Measurements from ENCODE around the gene RSPO3. TPM values are rescaled to one million over a fixed set of nuclear protein-coding genes. Genes with fewer than 3 reads are reported as not detected.

RSPO3 gene
- total RNA-seq, 1 experiment from 2014 or later: not detected

DNA sequence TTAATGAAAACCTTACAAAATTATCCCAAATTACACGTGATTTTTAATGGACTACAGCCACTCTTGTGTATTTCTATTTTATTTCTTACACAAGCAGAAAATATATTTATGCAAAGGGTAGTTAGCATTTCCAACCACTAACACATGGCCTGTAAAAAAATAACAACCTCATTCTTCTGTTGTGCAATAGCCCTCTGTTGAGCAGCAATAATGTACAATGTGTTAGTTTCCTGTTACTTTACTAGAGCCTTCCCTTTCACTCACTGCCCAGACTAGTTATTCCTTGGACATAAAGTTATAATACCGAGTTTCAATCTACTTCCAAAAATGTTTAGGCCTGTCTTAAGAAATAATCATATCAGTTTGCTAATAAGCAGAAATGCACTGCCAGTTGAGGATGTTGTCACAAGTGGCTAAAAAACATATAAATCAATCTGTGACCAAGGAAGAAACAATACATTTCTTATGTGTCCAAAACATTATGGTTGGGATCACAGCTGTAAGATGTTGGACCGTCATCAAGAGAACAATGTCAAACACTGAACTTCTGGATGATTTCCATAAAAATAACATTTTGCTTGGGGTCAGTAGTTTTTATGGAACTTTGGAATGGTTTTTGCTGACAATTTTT is 74.6 kb downstream of the RSPO3 start:
- no peaks in the 10 kb centered on the region for H3K79me2 ChIP-seq (ENCODE audit: insufficient read depth, low read length)
- TF ChIP-seq ELF1 (IDR thresholded peaks at IDR 0.05; ENCODE audit: borderline replicate concordance, low read depth) (no peak), RAD21 (IDR thresholded peaks at IDR 0.05; ENCODE audit: low read depth) (no peak), EZH2 (IDR thresholded peaks at IDR 0.05) (no peak), JUND (IDR thresholded peaks at IDR 0.05) (no peak), TCF7L2 (IDR thresholded peaks at IDR 0.05; ENCODE audit: borderline replicate concordance, extremely low read depth, insufficient read depth, insufficient read length) (no peak), POLR2A (IDR thresholded peaks at IDR 0.05; ENCODE audit: borderline replicate concordance, extremely low read depth, insufficient read depth, insufficient read length) (no peak), SP1 (IDR thresholded peaks at IDR 0.05; ENCODE audit: low read depth) (no peak), SIN3A (IDR thresholded peaks at IDR 0.05; ENCODE audit: low read depth) (no peak), ZNF274 (IDR thresholded peaks at IDR 0.05; ENCODE audit: low read depth, low read length) (no peak), EGR1 (IDR thresholded peaks at IDR 0.05; ENCODE audit: low read depth) (no peak), SRF (IDR thresholded peaks at IDR 0.05; ENCODE audit: low read depth) (no peak), ZFX (IDR thresholded peaks at IDR 0.05) (no peak), POLR2AphosphoS5 (IDR thresholded peaks at IDR 0.05; ENCODE audit: low read depth, low read length) (no peak), CBX3 (IDR thresholded peaks at IDR 0.05; ENCODE audit: low read depth) (no peak), EZH2phosphoT487 (IDR thresholded peaks at IDR 0.05; ENCODE audit: borderline replicate concordance) (no peak)
- TF ChIP-seq, protein P1, sequence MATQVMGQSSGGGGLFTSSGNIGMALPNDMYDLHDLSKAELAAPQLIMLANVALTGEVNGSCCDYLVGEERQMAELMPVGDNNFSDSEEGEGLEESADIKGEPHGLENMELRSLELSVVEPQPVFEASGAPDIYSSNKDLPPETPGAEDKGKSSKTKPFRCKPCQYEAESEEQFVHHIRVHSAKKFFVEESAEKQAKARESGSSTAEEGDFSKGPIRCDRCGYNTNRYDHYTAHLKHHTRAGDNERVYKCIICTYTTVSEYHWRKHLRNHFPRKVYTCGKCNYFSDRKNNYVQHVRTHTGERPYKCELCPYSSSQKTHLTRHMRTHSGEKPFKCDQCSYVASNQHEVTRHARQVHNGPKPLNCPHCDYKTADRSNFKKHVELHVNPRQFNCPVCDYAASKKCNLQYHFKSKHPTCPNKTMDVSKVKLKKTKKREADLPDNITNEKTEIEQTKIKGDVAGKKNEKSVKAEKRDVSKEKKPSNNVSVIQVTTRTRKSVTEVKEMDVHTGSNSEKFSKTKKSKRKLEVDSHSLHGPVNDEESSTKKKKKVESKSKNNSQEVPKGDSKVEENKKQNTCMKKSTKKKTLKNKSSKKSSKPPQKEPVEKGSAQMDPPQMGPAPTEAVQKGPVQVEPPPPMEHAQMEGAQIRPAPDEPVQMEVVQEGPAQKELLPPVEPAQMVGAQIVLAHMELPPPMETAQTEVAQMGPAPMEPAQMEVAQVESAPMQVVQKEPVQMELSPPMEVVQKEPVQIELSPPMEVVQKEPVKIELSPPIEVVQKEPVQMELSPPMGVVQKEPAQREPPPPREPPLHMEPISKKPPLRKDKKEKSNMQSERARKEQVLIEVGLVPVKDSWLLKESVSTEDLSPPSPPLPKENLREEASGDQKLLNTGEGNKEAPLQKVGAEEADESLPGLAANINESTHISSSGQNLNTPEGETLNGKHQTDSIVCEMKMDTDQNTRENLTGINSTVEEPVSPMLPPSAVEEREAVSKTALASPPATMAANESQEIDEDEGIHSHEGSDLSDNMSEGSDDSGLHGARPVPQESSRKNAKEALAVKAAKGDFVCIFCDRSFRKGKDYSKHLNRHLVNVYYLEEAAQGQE (IDR thresholded peaks at IDR 0.05; ENCODE audit: low read depth): no peak
- TF ChIP-seq, protein P2, sequence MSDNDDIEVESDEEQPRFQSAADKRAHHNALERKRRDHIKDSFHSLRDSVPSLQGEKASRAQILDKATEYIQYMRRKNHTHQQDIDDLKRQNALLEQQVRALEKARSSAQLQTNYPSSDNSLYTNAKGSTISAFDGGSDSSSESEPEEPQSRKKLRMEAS (IDR thresholded peaks at IDR 0.05): no peak
- TF ChIP-seq, protein P3, sequence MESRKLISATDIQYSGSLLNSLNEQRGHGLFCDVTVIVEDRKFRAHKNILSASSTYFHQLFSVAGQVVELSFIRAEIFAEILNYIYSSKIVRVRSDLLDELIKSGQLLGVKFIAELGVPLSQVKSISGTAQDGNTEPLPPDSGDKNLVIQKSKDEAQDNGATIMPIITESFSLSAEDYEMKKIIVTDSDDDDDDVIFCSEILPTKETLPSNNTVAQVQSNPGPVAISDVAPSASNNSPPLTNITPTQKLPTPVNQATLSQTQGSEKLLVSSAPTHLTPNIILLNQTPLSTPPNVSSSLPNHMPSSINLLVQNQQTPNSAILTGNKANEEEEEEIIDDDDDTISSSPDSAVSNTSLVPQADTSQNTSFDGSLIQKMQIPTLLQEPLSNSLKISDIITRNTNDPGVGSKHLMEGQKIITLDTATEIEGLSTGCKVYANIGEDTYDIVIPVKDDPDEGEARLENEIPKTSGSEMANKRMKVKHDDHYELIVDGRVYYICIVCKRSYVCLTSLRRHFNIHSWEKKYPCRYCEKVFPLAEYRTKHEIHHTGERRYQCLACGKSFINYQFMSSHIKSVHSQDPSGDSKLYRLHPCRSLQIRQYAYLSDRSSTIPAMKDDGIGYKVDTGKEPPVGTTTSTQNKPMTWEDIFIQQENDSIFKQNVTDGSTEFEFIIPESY (IDR thresholded peaks at IDR 0.05; ENCODE audit: extremely low read depth, insufficient replicate concordance, low read length): no peak
- TF ChIP-seq, protein P4, sequence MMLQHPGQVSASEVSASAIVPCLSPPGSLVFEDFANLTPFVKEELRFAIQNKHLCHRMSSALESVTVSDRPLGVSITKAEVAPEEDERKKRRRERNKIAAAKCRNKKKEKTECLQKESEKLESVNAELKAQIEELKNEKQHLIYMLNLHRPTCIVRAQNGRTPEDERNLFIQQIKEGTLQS (IDR thresholded peaks at IDR 0.05): no peak
- H3K4me2 ChIP-seq (ENCODE audit: low read length): no peak overlapping the region
- DNase-seq (ENCODE audit: low read depth, low spot score) (no peak), ATAC-seq (no peak)
- no peaks in the 10 kb centered on the region for H3K4me1 ChIP-seq (ENCODE audit: control insufficient read depth in 1 of 2, insufficient read depth in 2 of 2, low read length in 2 of 2)
- no peaks in the 10 kb centered on the region for H3K36me3 ChIP-seq (ENCODE audit: control insufficient read depth in 1 of 2, insufficient read depth in 2 of 2, low read length in 2 of 2)
- intact Hi-C loops (cut with micrococcal nuclease): no loop called here
- no peaks in the 10 kb centered on the region for H3K27me3 ChIP-seq (ENCODE audit: insufficient read depth, low read length)
- POLR2A ChIA-PET: no interaction called here
- no TSS peak for BruUV-seq (replicated peaks)
- no peaks in the 10 kb centered on the region for H4K20me1 ChIP-seq (ENCODE audit: insufficient read depth)
- no peak overlapping the region for H3K9ac ChIP-seq (ENCODE audit: low read length)
- no peak overlapping the region for H2AFZ ChIP-seq (ENCODE audit: low read depth, low read length, poor library complexity, severe bottlenecking)
- no peak overlapping the region for H3K27ac ChIP-seq (ENCODE audit: low read depth, low read length)
- no peaks in the 10 kb centered on the region for H3K9me3 ChIP-seq (ENCODE audit: control insufficient read depth in 1 of 2, insufficient read depth in 1 of 2, low read depth in 1 of 2, low read length in 2 of 2)
- H3K4me3 ChIP-seq (replicated peaks in 1 of 2; ENCODE audit: low read depth in 1 of 2, low read length in 2 of 2): no peak overlapping the region
- RAD21 ChIA-PET (ENCODE audit: low non-redundant PET in 1 of 2, low total read pairs in 2 of 2, uncharacterized antibody in 2 of 2, unreplicated experiment in 2 of 2): no interaction called here
- no peaks in the 10 kb centered on the region for H3K9me2 ChIP-seq (ENCODE audit: insufficient read depth)
- CTCF ChIA-PET: no interaction called here
